MM.1S (cell line): ENCODE data around the gene GAL3ST1.

Experiments
- DNase-seq: peaks from one replicate; pipeline ENCODE4 v3.0.0-alpha.2; 2015
- H2AFZ ChIP-seq: fragments of 300-600 bp; sonication (generic); 2 replicates; pipeline ENCODE4 v1.6.0; 2016; ENCODE audit warnings: antibody characterized with exemption, low read length
- H3F3A ChIP-seq: fragments of 300-600 bp; sonication (generic); 2 replicates; pipeline ENCODE4 v1.6.1; 2016; ENCODE audit warnings: mild to moderate bottlenecking, antibody characterized with exemption, low read length, moderate library complexity, mixed read lengths; ENCODE audit not compliant: insufficient read depth
- H3K27ac ChIP-seq: fragments of 300-600 bp; sonication (generic); 2 replicates; pipeline ENCODE4 v1.5.1; 2016; ENCODE audit warnings: mild to moderate bottlenecking, low read length
- H3K27me3 ChIP-seq: fragments of 300-600 bp; sonication (generic); replicated peaks from 2 replicates; pipeline ENCODE4 v1.6.0; 2016; ENCODE audit warnings: low read length; ENCODE audit not compliant: insufficient read depth
- H3K36me3 ChIP-seq: fragments of 300-600 bp; sonication (generic); replicated peaks from 2 replicates; pipeline ENCODE4 v1.6.1; 2016; ENCODE audit warnings: mild to moderate bottlenecking, low read length, mixed read lengths; ENCODE audit not compliant: insufficient read depth
- H3K4me1 ChIP-seq: fragments of 300-600 bp; sonication (generic); 2 replicates; pipeline ENCODE4 v1.6.1; 2016; ENCODE audit warnings: low read length, mixed read lengths
- H3K4me2 ChIP-seq: fragments of 300-600 bp; sonication (generic); 2 replicates; pipeline ENCODE4 v1.6.0; 2016; ENCODE audit warnings: low read depth, low read length
- H3K4me3 ChIP-seq: fragments of 300-600 bp; sonication (generic); 2 replicates; pipeline ENCODE4 v1.5.1; 2016; ENCODE audit warnings: low read length, mixed read lengths
- H3K79me2 ChIP-seq: fragments of 300-600 bp; sonication (generic); 2 replicates; pipeline ENCODE4 v1.6.1; 2016; ENCODE audit warnings: mixed run types, low read length, mixed read lengths
- H3K9ac ChIP-seq: fragments of 300-600 bp; sonication (generic); 2 replicates; pipeline ENCODE4 v1.6.1; 2016; ENCODE audit warnings: low read length, mixed read lengths
- H3K9me2 ChIP-seq: fragments of 300-600 bp; sonication (generic); replicated peaks from 2 replicates; pipeline ENCODE4 v1.6.1; 2016; ENCODE audit warnings: mild to moderate bottlenecking, low read length, mixed read lengths; ENCODE audit not compliant: insufficient read depth
- H3K9me3 ChIP-seq: fragments of 300-600 bp; sonication (generic); replicated peaks from 2 replicates; pipeline ENCODE4 v1.6.1; 2016; ENCODE audit warnings: mild to moderate bottlenecking, low read length, mixed read lengths; ENCODE audit not compliant: insufficient read depth
- H4K20me1 ChIP-seq: fragments of 300-600 bp; sonication (generic); 2 replicates; pipeline ENCODE4 v1.6.1; 2016; ENCODE audit warnings: mild to moderate bottlenecking, low read length, moderate library complexity, mixed read lengths; ENCODE audit not compliant: insufficient read depth
- CTCF ChIP-seq: fragments of 300-600 bp; sonication (generic); IDR thresholded peaks from 2 replicates; pipeline ENCODE4 v1.5.1; 2016; ENCODE audit warnings: antibody characterized with exemption, low read length, mixed read lengths
- EZH2 ChIP-seq: fragments of 300-600 bp; sonication (generic); optimal IDR thresholded peaks from 2 replicates; pipeline ENCODE3; 2017; ENCODE audit warnings: low read depth, mild to moderate bottlenecking, antibody characterized with exemption, low read length, mixed read lengths
- EZH2phosphoT487 ChIP-seq: fragments of 300-600 bp; sonication (generic); IDR thresholded peaks from 2 replicates; pipeline ENCODE4 v1.6.1; 2018; ENCODE audit warnings: antibody characterized with exemption, low read length

The GAL3ST1 gene

DNA sequence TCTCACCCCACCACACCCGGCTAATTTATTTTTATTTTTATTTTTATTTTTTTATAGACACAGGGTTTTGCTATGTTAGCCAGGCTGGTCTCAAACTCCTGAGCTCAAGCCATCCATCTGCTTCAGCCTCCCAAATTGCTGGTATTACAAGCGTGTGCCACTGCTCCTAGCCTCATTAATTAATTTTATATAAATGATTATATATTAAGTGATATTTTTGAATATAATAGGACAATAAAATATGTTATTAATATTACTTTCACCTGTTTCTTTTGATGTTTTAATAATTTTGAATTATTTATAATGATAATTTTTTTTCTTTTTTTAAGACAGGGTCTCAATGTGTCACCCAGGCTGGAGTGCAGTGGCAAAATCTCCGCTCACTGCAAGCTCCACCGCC lies 66.8 kb downstream of the GAL3ST1 start:
- H2AFZ ChIP-seq: no peak overlapping the region
- no peaks in the 10 kb centered on the region for H3F3A ChIP-seq
- H3K27me3 ChIP-seq: peaks cover 38% of the 10 kb centered on the region
- H3K9me3 ChIP-seq: no peaks in the 10 kb centered on the region
- no peaks in the 10 kb centered on the region for H3K79me2 ChIP-seq
- H3K27ac ChIP-seq: no peak overlapping the region
- no peak overlapping the region for H3K9ac ChIP-seq
- no peaks in the 10 kb centered on the region for H3K9me2 ChIP-seq
- no peak overlapping the region for H3K4me2 ChIP-seq
- H3K4me1 ChIP-seq: no peaks in the 10 kb centered on the region
- H3K4me3 ChIP-seq: no peak overlapping the region
- no peaks in the 10 kb centered on the region for H3K36me3 ChIP-seq
- no peaks in the 10 kb centered on the region for H4K20me1 ChIP-seq
- TF ChIP-seq EZH2phosphoT487: no peak
- no peak for TF ChIP-seq CTCF
- no peak for TF ChIP-seq EZH2
- no peak for DNase-seq

- H3K9me3 ChIP-seq: no peaks in the 10 kb centered on the region
- H3K4me2 ChIP-seq: no peak overlapping the region
- H3F3A ChIP-seq: no peaks in the 10 kb centered on the region
- no peaks in the 10 kb centered on the region for H4K20me1 ChIP-seq
- no peak for DNase-seq
- H3K9ac ChIP-seq: no peak overlapping the region
- H3K27me3 ChIP-seq: peaks cover 41% of the 10 kb centered on the region
- H2AFZ ChIP-seq: no peak overlapping the region
- H3K9me2 ChIP-seq: no peaks in the 10 kb centered on the region
- H3K79me2 ChIP-seq: no peaks in the 10 kb centered on the region
- H3K4me1 ChIP-seq: no peaks in the 10 kb centered on the region
- no peaks in the 10 kb centered on the region for H3K36me3 ChIP-seq
- TF ChIP-seq CTCF (no peak), EZH2 (no peak), EZH2phosphoT487 (no peak)
- no peak overlapping the region for H3K27ac ChIP-seq
- no peak overlapping the region for H3K4me3 ChIP-seq
Measured at GRCh38 chr22:30506507-30506968, 67.9 kb downstream of the GAL3ST1 start.
